Endothelial cell of umbilical vein (primary cell): ENCODE results near the gene CIROP.

Source experiments
- POLR2A ChIP-seq: IDR thresholded peaks from 2 replicates; pipeline ENCODE4 v1.6.1; 2012; ENCODE audit warnings: low read depth, mild to moderate bottlenecking, control low read depth, low read length
- TF ChIP-seq, protein P1 (sequence below), 2 donors: IDR thresholded peaks; 1 replicate in 1 of 2; 2 replicates in 1 of 2; pipeline ENCODE4 v1.5.1; 2011; ENCODE audit warnings: low read length in 2 of 2, mild to moderate bottlenecking in 2 of 2, moderate library complexity in 2 of 2, control low read depth in 1 of 2, inconsistent platforms in 1 of 2, low read depth in 1 of 2; ENCODE audit not compliant: insufficient read depth in 1 of 2; ENCODE audit errors: extremely low read depth in 1 of 2

DNA sequence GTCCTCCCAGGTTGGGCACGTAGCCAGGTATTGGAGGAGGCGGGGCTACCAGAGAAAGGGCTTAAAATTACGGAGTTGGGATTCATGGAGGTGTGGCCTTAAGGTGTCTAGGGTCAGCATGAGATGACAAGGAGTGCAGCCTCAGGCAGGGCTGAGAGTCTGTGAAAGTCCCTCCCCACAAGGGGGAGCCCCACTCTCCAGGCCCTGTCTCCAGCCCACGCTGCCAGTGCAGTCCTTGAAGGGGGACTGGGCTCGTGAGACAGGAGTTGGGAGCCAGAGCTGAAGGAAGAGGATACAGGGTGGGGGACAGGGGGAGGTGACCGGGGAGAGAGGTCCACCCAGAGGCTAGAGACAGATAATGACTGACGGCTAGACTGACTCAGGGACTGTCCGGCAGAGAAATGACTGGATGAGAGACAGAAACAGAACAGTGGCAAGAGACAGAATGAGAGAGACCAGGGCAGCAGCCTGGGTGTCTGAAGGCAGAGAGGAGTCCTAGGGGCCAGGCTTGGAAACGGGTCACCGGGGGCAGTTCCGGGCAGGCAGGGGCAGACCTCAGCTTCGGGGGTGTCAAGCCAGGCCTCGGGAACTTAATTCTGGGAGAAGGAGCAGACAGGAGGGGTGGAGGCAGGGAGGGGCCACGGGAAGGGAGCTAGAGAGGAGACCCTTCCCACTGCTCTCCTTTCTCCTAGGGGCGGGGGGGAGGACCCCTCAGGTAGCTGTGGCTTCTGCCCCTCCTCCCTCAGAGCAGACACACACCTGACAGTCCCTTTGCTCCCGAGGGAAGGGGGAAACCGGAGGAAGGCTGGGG, 48.4 kb downstream of the CIROP start:
- TF ChIP-seq, protein P1, sequence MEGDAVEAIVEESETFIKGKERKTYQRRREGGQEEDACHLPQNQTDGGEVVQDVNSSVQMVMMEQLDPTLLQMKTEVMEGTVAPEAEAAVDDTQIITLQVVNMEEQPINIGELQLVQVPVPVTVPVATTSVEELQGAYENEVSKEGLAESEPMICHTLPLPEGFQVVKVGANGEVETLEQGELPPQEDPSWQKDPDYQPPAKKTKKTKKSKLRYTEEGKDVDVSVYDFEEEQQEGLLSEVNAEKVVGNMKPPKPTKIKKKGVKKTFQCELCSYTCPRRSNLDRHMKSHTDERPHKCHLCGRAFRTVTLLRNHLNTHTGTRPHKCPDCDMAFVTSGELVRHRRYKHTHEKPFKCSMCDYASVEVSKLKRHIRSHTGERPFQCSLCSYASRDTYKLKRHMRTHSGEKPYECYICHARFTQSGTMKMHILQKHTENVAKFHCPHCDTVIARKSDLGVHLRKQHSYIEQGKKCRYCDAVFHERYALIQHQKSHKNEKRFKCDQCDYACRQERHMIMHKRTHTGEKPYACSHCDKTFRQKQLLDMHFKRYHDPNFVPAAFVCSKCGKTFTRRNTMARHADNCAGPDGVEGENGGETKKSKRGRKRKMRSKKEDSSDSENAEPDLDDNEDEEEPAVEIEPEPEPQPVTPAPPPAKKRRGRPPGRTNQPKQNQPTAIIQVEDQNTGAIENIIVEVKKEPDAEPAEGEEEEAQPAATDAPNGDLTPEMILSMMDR (IDR thresholded peaks at IDR 0.05; ENCODE audit: extremely low read depth in 1 of 2, insufficient read depth in 1 of 2, low read depth in 1 of 2, low read length in 2 of 2): peak; percentile 87 to 89
- TF ChIP-seq POLR2A: no peak
